HEK293T (cell line): ENCODE measurements around the gene TLE5.

ENCODE experiments used
- CTCF ChIA-PET: fragments of 350-600 bp; formaldehyde crosslinking; extraction: SDS; loops from one replicate; lab custom pipeline; 2021; ENCODE audit warnings: antibody characterized with exemption, inconsistent platforms; lab: Yijun Ruan, JAX
- POLR2A ChIA-PET: fragments of 350-600 bp; formaldehyde crosslinking; extraction: SDS; loops from one replicate; lab custom pipeline; 2020; ENCODE audit warnings: antibody characterized with exemption, inconsistent platforms; lab: Yijun Ruan, JAX
- DNase-seq: peaks from one replicate; pipeline ENCODE4 v3.0.0; 2012; ENCODE audit warnings: mixed read lengths; ENCODE audit errors: extremely low spot score
- ARNT ChIP-seq: fragments of 450-650 bp; IDR thresholded peaks from 2 replicates; pipeline ENCODE4 v1.6.1; 2017; ENCODE audit warnings: mild to moderate bottlenecking
- BHLHE40 ChIP-seq: fragments of 450-650 bp; IDR thresholded peaks from 2 replicates; pipeline ENCODE4 v1.6.1; 2016; ENCODE audit warnings: mild to moderate bottlenecking, moderate library complexity, borderline replicate concordance
- CTBP1 ChIP-seq: fragments of 450-650 bp; IDR thresholded peaks from 2 replicates; pipeline ENCODE4 v1.6.1; 2016; ENCODE audit warnings: borderline replicate concordance
- ELF4 ChIP-seq: fragments of 450-650 bp; IDR thresholded peaks from 2 replicates; pipeline ENCODE4 v1.6.1; 2017; ENCODE audit warnings: antibody characterized with exemption
- FOXA1 ChIP-seq: fragments of 450-650 bp; IDR thresholded peaks from 2 replicates; pipeline ENCODE4 v1.6.1; 2016; ENCODE audit warnings: mild to moderate bottlenecking
- FOXK2 ChIP-seq: fragments of 450-650 bp; IDR thresholded peaks from 2 replicates; pipeline ENCODE4 v1.6.1; 2016; ENCODE audit warnings: mild to moderate bottlenecking
- FOXM1 ChIP-seq: fragments of 450-650 bp; IDR thresholded peaks from 2 replicates; pipeline ENCODE4 v1.6.1; 2017; ENCODE audit warnings: mild to moderate bottlenecking, borderline replicate concordance
- HDGF ChIP-seq: fragments of 450-650 bp; IDR thresholded peaks from 2 replicates; pipeline ENCODE4 v1.6.1; 2017; ENCODE audit warnings: antibody characterized with exemption, borderline replicate concordance
- L3MBTL2 ChIP-seq: fragments of 450-650 bp; conservative IDR thresholded peaks from 2 replicates; pipeline ENCODE4 v1.6.1; 2016; ENCODE audit warnings: mild to moderate bottlenecking
- LEF1 ChIP-seq: fragments of 450-650 bp; IDR thresholded peaks from 2 replicates; pipeline ENCODE4 v1.6.1; 2017; ENCODE audit warnings: mild to moderate bottlenecking, borderline replicate concordance
- NFRKB ChIP-seq: fragments of 450-650 bp; IDR thresholded peaks from 2 replicates; pipeline ENCODE4 v1.6.1; 2016; ENCODE audit warnings: mild to moderate bottlenecking, moderate library complexity
- SP1 ChIP-seq: fragments of 450-650 bp; IDR thresholded peaks from 2 replicates; pipeline ENCODE4 v1.6.1; 2017
- SUZ12 ChIP-seq: fragments of 450-650 bp; IDR thresholded peaks from 2 replicates; pipeline ENCODE4 v1.6.1; 2016; ENCODE audit warnings: mild to moderate bottlenecking
- TARDBP ChIP-seq: fragments of 450-650 bp; IDR thresholded peaks from 2 replicates; pipeline ENCODE4 v1.6.1; 2016
- ZNF384 ChIP-seq: fragments of 450-650 bp; IDR thresholded peaks from 2 replicates; pipeline ENCODE4 v1.6.1; 2016
- TF ChIP-seq, protein P1 (sequence below): fragments of 450-650 bp; IDR thresholded peaks from 2 replicates; pipeline ENCODE4 v1.6.1; 2016

Gene TLE5

DNA sequence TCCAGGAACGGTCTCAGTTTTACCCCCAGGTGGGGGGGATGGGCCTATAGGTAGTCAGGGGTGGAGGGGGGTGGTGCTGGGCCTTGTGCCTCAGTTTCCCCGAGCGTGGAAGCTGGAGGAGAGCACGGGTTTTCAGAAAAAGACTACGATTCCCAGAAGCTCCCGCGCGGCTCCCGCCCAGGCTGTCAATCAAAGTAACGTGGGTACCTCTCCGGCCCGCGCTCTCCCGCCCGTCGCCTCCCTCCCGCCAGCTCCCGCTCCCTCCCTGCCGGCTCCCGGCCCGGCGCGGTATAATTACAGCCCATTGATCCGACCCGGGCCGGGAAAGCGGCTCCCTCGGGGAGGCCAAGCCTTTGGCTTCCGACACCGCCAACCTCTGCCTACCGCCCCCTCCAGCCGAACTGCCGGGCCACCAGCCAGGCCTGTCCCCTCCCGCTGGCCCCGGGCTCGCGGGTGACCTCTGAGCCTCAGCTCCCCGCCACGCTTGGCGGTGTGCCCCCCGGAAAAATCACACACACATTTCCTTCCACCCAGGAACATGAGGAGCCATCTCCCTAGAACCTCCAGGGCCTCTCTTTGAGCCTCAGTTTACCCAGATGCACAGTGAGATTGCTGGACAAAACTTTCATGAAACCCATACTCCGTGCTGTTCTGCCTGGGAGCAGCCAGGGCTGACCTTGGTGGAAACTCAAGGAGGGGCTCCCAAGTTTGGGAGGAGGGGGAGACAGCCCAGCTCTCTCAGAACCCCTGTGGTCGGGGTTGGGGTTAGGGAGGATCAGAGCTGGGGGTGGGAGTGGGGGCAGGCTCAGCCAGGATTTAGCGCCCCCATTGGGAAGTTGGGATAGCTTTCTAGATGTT is 25.9 kb downstream of the TLE5 start:
- ChIA-PET CTCF (interaction anchor here (1.1 to 1.7 kb wide), 7 partner anchors 10 to 86 kb away, joined by 3 to 13 read pairs (median 4); no protein-coding TSS in a partner anchor), POLR2A (interaction anchor here (0.7 to 3.0 kb wide), 25 partner anchors 9 to 437 kb away, joined by 3 to 19 read pairs (median 5); partner anchors contain the start of genes TLE5 and TLE6)
- peak; percentile 92 for DNase-seq
- TF ChIP-seq L3MBTL2 (no peak), FOXM1 (peak; percentile 83; the same call in 1 of the 2 replicates), ZNF384 (no peak)
- TF ChIP-seq, protein P1, sequence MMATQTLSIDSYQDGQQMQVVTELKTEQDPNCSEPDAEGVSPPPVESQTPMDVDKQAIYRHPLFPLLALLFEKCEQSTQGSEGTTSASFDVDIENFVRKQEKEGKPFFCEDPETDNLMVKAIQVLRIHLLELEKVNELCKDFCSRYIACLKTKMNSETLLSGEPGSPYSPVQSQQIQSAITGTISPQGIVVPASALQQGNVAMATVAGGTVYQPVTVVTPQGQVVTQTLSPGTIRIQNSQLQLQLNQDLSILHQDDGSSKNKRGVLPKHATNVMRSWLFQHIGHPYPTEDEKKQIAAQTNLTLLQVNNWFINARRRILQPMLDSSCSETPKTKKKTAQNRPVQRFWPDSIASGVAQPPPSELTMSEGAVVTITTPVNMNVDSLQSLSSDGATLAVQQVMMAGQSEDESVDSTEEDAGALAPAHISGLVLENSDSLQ = peak; percentile 98

DNA sequence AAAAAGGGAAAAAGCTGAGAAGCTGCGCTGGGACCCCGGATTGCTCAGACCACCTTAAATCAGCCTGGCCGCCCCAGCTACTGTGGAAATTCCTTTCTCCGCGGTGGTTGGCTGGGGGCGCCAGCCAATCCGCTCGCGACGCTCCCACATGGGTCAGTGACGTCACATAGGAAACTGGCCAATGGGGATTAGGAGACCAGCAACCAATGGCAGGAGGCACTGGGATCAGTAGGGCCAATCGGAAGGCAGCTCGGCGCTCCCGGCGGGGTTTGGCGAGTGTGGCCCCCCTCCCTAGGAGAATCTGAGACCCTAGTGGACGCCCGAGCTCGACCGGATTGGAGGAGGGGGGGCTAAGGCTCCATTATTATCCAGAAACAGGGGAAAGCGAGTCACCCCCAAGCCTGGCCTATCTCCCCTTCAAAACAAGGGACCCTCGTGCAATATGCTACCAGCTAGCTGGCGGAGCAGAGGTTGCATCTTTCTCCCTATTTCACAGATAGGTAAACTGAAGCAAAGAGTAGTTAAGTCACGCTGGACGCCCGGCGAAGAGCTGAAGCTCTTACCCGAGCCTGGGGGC is 26.7 kb downstream of the TLE5 start:
- ChIA-PET CTCF (interaction anchor here (0.8 to 1.7 kb wide), 9 partner anchors 10 to 240 kb away, joined by 3 to 13 read pairs (median 4); no protein-coding TSS in a partner anchor), POLR2A (interaction anchor here (0.7 to 3.0 kb wide), 26 partner anchors 9 to 436 kb away, joined by 3 to 19 read pairs (median 5); partner anchors contain the start of genes TLE5 and TLE6)
- peak; percentile 99 for DNase-seq
- TF ChIP-seq SP1 (no peak), L3MBTL2 (peak; percentile 62), FOXM1 (no peak), ZNF384 (no peak)

DNA sequence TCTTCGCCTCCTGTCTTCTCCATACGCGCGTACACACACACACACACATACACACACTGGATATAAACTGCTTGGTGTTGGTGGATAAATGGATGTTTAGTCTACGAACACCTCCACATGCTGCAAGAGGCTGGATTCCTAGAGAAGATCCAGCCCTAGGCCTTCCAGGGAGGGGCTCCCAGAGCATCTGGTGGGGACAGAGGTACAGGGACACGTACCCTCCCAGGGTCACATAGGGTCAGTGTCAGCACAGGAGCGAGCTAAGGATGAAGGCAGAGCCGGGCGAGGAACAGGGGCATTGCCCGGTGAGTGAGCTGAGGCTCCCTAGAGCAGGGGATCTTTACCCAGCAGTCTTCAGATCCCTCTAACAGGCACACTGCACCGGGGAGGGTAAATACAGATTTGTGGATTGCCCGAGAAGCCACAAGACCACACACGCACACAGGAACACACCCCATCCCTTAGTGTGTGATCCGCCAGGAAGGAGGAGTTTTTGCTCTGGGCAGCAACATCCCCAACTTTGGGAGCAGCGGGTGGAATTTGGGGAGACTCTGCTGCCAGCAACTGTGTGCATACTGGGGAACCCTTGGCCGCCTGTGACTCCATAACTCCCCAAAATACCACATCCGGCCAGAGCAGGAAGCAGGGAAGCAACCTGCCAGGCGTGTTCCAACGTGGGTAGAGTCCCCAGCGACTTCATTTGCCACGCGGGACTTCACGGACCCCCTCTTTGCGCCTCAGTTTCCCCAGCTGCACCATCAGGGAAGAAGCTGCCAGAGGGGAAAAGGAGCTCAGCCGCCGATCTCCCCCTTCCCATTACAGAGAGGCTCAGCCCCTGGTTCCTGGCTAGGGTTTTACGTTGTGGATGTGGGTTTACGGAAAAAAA is 27.4 kb downstream of the TLE5 start:
- ChIA-PET CTCF (interaction anchor here (0.8 to 1.7 kb wide), 6 partner anchors 26 to 241 kb away, joined by 3 to 13 read pairs (median 4); no protein-coding TSS in a partner anchor), POLR2A (interaction anchor here (1.0 to 3.0 kb wide), 16 partner anchors 10 to 84 kb away, joined by 3 to 19 read pairs (median 6); partner anchors contain the start of gene TLE6)
- TF ChIP-seq ARNT (no peak), BHLHE40 (no peak)
- TF ChIP-seq, protein P1 = no peak
- no peak for DNase-seq

DNA sequence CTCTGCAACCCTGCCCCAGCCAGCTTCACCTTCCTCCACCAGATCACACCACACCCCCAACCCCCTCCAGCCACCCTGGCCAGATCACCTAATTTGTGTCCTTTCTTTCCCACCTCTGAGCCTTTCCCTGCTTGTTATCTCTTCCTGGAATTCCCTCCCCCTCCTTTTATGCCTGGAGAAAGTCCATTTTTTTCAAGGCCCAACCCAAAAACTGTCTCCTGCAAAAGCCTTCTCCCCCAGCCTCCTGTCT is 28.0 kb downstream of the TLE5 start:
- POLR2A ChIA-PET = interaction anchor here (2.5 to 3.0 kb wide), 3 partner anchors 11 to 57 kb away, joined by 12 to 19 read pairs (median 18); partner anchors contain the start of gene TLE6
- TF ChIP-seq HDGF (no peak), SUZ12 (no peak), FOXK2 (no peak), ARNT (no peak), SP1 (no peak), ZNF384 (no peak), LEF1 (no peak), ELF4 (no peak), FOXA1 (no peak), NFRKB (no peak), FOXM1 (no peak), L3MBTL2 (no peak), TARDBP (no peak), CTBP1 (no peak), BHLHE40 (no peak)
- TF ChIP-seq, protein P1 = no peak

DNA sequence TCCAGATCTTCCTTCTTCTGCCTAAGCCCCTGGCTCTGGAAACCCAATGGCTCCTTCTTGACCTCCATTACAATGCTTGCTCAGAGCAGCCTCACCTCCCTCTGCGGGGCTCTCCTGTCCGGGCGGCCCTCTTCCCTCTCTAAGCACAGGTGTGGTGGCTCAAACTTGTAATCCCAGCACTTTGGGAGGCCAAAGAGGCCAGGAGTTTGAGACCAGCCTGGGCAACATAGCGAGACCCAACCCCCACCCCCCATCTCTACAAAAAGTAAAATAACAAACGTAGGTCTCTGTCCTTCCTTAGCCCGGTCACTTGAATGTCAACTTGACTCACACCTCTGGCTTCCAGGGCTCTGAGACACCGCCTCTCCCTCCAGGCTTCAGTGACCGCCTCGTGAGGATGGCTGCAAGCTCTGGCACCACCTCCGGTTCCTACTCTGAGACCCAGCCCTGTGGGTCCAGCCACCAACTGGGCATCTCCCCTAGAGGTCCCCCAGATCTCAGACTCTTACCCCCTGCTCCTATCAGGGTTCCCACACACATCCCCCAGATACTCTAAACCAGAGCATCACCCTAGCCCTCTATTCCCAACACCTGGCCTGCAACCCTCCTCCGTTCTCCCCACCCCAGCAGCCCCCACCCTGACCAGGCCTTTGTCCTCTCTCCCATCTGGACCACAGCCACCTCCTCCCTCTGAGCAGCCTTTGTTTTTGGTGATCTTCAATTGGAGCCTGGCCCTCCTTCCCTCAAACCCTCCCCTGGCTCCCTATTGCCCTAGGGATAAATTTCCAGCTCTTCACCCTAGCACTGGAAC is 28.5 kb downstream of the TLE5 start:
- CTCF ChIA-PET = no interaction called here
- POLR2A ChIA-PET = interaction anchor here (2.5 kb wide), 1 partner anchor 57 kb away, joined by 19 read pairs; the partner anchor contains the start of gene TLE6
- DNase-seq = no peak
- TF ChIP-seq ZNF384 (no peak), ARNT (no peak), SP1 (no peak), FOXA1 (no peak), FOXK2 (no peak), LEF1 (no peak)

More for the DNA sequence above, 28.0 kb downstream of the TLE5 start:
- CTCF ChIA-PET = no interaction called here
- no peak for DNase-seq

DNA sequence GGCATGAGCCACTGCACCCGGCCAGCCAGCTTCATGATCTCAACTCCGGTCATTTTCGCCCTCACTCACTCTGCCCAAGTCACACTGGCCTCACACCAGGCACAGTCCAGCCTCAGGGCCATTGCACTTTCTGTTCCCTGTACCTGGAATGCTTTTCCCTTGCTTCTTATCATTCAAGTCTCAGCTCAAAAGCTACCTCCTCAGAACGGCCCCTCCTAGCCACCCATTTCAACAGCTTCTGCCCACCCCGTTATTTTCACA is 30.8 kb downstream of the TLE5 start:
- no peak for DNase-seq
- TF ChIP-seq CTBP1 (no peak), NFRKB (no peak), FOXM1 (no peak), BHLHE40 (no peak), TARDBP (no peak), LEF1 (no peak), L3MBTL2 (no peak), ZNF384 (no peak), ELF4 (no peak), FOXA1 (no peak)
- TF ChIP-seq, protein P1 = no peak
- POLR2A ChIA-PET = no interaction called here
- CTCF ChIA-PET = interaction anchor here (0.8 kb wide), 1 partner anchor 180 kb away, joined by 3 read pairs; no protein-coding TSS in a partner anchor
